ENCODE data around the gene NME8.
A peak's percentile ranks its signal among the peaks of the same experiment; 100 is the strongest.

NME8 gene

DNA sequence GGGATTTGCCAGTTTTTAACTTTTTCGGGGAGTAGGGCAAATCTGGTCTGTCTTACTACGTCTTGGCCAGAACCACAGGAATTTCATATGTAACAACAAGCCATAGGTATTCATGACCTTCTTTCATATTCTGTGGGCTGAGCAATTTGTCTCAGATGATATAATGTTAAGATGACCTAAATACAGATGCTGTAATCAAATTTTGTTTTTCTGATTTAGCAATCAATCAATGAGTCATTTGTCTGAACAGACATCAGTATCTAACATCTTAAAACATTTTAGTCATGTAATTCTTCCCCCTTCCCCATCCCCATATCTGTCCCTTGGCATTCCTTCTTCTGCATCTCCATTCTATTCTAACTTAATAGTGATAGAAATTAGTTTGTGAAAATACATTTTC, 24.8 kb upstream of the NME8 start:
- no peaks in the 10 kb centered on the region for H3K4me1 ChIP-seq (ENCODE audit: control insufficient read depth, insufficient read depth, low read length)
- peaks cover 0 to 4% of the 10 kb centered on the region in 2 donors for H3K27me3 ChIP-seq (ENCODE audit: control insufficient read depth in 1 of 2, insufficient read depth in 2 of 2, low read length in 2 of 2)
- no peaks in the 10 kb centered on the region for H3K36me3 ChIP-seq (ENCODE audit: control insufficient read depth in 2 of 2, insufficient read depth in 2 of 2, low read length in 2 of 2)
- peaks cover 4 to 5% of the 10 kb centered on the region in 2 donors for H3K9me3 ChIP-seq (ENCODE audit: control insufficient read depth in 2 of 2, low read length in 2 of 2)
- no peak overlapping the region for H3K9ac ChIP-seq (ENCODE audit: low read length in 2 of 2)
- H3K4me3 ChIP-seq (ENCODE audit: low read length in 2 of 2), result no peak overlapping the region
- H3K27ac ChIP-seq (ENCODE audit: low read length), result no peak overlapping the region

DNA sequence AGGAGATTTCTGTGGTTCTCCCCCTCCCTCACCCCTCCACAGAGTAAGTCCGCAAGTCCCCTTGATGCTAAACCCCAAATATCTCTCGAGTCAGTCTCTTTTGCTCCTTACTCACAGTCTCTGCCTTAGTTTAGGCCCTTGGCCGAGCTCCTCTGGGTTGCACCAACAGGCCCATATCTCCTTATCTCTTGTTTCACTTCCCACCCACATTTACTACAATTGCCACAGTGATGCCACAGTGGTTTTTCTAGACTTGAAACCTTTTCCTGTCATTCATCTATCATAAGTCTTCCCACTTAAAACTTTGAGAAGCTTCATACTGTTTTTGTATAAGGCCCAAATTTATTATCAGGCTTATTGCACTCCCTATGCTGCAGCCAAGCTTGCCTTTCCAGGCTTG, 23.4 kb upstream of the NME8 start:
- Histone ChIP-seq H3K9ac (ENCODE audit: low read length in 2 of 2) (no peak overlapping the region), H3K36me3 (ENCODE audit: control insufficient read depth in 2 of 2, insufficient read depth in 2 of 2, low read length in 2 of 2) (no peaks in the 10 kb centered on the region), H3K4me3 (ENCODE audit: low read length in 2 of 2) (no peak overlapping the region), H3K9me3 (ENCODE audit: control insufficient read depth in 2 of 2, low read length in 2 of 2) (peaks cover 4 to 5% of the 10 kb centered on the region in 2 donors), H3K4me1 (ENCODE audit: control insufficient read depth, insufficient read depth, low read length) (no peaks in the 10 kb centered on the region), H3K27ac (ENCODE audit: low read length) (no peak overlapping the region), H3K27me3 (ENCODE audit: control insufficient read depth in 1 of 2, insufficient read depth in 2 of 2, low read length in 2 of 2) (peaks cover 0 to 4% of the 10 kb centered on the region in 2 donors)

DNA sequence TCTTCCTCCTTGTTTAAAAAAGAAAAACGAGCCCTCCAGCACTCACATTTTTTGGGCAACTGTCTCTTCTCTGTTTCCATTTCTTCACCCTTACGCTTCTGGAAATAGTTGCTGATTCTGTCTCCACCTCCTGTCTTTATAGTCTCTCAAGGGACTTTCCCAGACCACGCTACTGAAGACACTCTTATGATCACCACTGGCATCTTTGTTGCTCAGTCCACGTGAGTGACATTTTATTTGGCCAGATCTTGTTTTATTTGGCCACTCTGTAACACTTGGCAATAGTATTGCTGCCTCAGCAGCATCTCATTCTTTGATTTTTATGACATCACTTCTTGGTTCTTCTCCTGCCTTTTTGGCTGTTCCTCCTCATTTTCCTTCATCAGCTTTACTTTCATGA, 21.6 kb upstream of the NME8 start:
- no peak overlapping the region for H3K9ac ChIP-seq (ENCODE audit: low read length in 2 of 2)

DNA sequence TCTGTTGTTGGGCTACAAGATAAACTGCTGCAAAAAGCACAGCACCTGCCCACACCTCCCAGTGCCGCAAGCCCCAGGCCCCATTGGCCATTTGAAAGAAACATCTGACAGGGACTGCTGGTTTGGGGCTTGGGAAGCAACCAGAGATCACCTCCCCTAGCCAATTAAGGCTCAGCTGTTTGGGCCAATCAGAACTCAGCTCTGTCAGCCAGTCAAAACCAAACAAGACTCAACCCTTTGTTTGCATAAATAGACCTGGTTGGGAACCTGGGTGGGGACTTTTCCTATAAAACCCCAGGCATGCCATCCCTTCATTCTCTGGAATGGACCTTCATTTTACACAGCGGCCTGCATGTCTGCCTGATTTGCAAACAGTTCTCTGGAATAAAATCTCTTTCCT, 17.2 kb upstream of the NME8 start:
- Histone ChIP-seq H3K4me3 (ENCODE audit: low read length in 2 of 2) (no peak overlapping the region), H3K9ac (ENCODE audit: low read length in 2 of 2) (no peak overlapping the region), H3K4me1 (ENCODE audit: control insufficient read depth, insufficient read depth, low read length) (peaks cover 4% of the 10 kb centered on the region), H3K9me3 (ENCODE audit: control insufficient read depth in 2 of 2, low read length in 2 of 2) (no peaks in the 10 kb centered on the region), H3K27ac (ENCODE audit: low read length) (no peak overlapping the region), H3K27me3 (ENCODE audit: control insufficient read depth in 1 of 2, insufficient read depth in 2 of 2, low read length in 2 of 2) (peaks cover 0 to 4% of the 10 kb centered on the region in 2 donors), H3K36me3 (ENCODE audit: control insufficient read depth in 2 of 2, insufficient read depth in 2 of 2, low read length in 2 of 2) (no peaks in the 10 kb centered on the region)

More for the DNA sequence above, 21.6 kb upstream of the NME8 start:
- Histone ChIP-seq H3K27ac (ENCODE audit: low read length) (no peak overlapping the region), H3K9me3 (ENCODE audit: control insufficient read depth in 2 of 2, low read length in 2 of 2) (no peaks in the 10 kb centered on the region), H3K36me3 (ENCODE audit: control insufficient read depth in 2 of 2, insufficient read depth in 2 of 2, low read length in 2 of 2) (no peaks in the 10 kb centered on the region), H3K27me3 (ENCODE audit: control insufficient read depth in 1 of 2, insufficient read depth in 2 of 2, low read length in 2 of 2) (peaks cover 0 to 4% of the 10 kb centered on the region in 2 donors), H3K4me1 (ENCODE audit: control insufficient read depth, insufficient read depth, low read length) (no peaks in the 10 kb centered on the region), H3K4me3 (ENCODE audit: low read length in 2 of 2) (no peak overlapping the region)

DNA sequence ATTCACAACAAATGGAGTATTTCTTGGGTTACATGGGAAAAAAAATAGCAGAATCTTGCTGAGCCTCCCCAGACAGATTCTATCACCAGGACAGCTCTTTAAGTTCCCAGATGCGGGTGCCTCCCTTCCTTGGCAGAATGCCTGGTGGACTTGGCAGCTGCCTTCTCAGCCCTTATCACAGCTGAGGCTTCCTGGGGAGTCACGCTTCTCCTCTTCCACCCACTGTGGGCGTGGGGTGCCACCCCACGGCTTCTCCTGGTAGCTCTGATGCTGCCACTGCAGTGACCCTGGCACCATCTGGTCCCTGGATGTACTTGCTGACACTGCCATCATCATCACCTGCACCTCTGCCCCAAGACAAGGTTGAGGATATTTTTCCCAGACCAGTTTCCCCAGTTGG, 16.2 kb upstream of the NME8 start:
- peaks cover 0 to 4% of the 10 kb centered on the region in 2 donors for H3K27me3 ChIP-seq (ENCODE audit: control insufficient read depth in 1 of 2, insufficient read depth in 2 of 2, low read length in 2 of 2)
- peaks cover 4% of the 10 kb centered on the region for H3K4me1 ChIP-seq (ENCODE audit: control insufficient read depth, insufficient read depth, low read length)
- no peaks in the 10 kb centered on the region for H3K36me3 ChIP-seq (ENCODE audit: control insufficient read depth in 2 of 2, insufficient read depth in 2 of 2, low read length in 2 of 2)
- H3K27ac ChIP-seq (ENCODE audit: low read length), result no peak overlapping the region
- H3K4me3 ChIP-seq (ENCODE audit: low read length in 2 of 2), result no peak overlapping the region
- no peaks in the 10 kb centered on the region for H3K9me3 ChIP-seq (ENCODE audit: control insufficient read depth in 2 of 2, low read length in 2 of 2)
- no peak overlapping the region for H3K9ac ChIP-seq (ENCODE audit: low read length in 2 of 2)

DNA sequence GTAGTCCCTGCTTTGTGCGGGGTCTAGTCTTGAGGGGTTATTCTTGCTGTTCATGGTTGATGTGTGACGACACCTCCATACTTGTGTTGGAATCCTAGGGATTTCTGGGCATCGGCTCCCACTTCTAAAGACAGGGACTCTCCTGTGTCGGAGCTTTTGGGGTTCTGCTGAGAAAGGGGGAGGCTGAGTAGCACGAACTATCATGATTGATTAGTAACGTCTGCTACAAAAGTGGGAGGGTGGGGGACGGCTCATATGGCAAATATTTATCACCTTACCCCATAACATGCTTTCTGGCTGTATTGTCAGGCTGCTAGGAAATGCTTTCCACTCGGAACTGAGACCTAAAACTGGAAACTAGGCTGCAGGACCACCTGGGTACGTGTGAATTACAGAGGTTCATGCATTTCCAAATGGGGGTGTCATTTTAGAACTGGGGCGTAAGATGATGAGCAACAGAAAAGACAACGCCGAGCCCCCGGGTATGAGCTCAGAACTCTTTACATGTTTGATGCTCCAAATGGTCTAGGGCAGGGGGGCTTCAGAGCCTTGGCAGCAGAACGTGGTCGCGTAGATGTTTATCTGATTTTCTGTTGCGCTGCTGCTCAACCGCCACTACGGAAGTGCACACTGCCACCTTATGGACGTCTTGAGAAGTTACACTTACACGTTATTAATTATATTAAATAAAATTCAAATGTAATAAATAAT, 15.1 kb upstream of the NME8 start:
- H3K36me3 ChIP-seq (ENCODE audit: control insufficient read depth in 2 of 2, insufficient read depth in 2 of 2, low read length in 2 of 2), result no peaks in the 10 kb centered on the region
- no peak overlapping the region for H3K27ac ChIP-seq (ENCODE audit: low read length)
- H3K4me3 ChIP-seq (ENCODE audit: low read length in 2 of 2), result peak overlapping the region; percentile 61 to 66
- H3K4me1 ChIP-seq (ENCODE audit: control insufficient read depth, insufficient read depth, low read length), result peaks cover 4% of the 10 kb centered on the region
- no peak overlapping the region for H3K9ac ChIP-seq (ENCODE audit: low read length in 2 of 2)
- no peaks in the 10 kb centered on the region for H3K27me3 ChIP-seq (ENCODE audit: control insufficient read depth in 1 of 2, insufficient read depth in 2 of 2, low read length in 2 of 2)
- H3K9me3 ChIP-seq (ENCODE audit: control insufficient read depth in 2 of 2, low read length in 2 of 2), result no peaks in the 10 kb centered on the region

DNA sequence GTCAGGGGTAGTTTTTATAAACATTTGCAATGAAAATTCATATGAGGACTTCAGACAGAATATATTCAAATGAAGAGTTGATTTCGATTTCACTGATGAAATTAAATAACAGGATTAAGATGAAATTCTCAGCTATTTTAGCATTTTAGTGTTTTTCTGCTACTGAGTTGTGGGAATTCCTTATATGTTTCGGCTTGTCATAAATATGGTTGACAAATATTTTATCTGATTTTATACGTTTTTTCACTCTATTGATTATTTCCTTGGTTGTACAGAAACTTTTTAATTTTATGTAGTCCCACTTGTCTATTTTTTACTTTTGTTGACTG, 14.6 kb upstream of the NME8 start:
- Histone ChIP-seq H3K9me3 (ENCODE audit: control insufficient read depth in 2 of 2, low read length in 2 of 2) (no peaks in the 10 kb centered on the region), H3K36me3 (ENCODE audit: control insufficient read depth in 2 of 2, insufficient read depth in 2 of 2, low read length in 2 of 2) (no peaks in the 10 kb centered on the region), H3K4me1 (ENCODE audit: control insufficient read depth, insufficient read depth, low read length) (peaks cover 4% of the 10 kb centered on the region), H3K27ac (ENCODE audit: low read length) (no peak overlapping the region), H3K9ac (ENCODE audit: low read length in 2 of 2) (no peak overlapping the region), H3K27me3 (ENCODE audit: control insufficient read depth in 1 of 2, insufficient read depth in 2 of 2, low read length in 2 of 2) (no peaks in the 10 kb centered on the region), H3K4me3 (ENCODE audit: low read length in 2 of 2) (no peak overlapping the region)

DNA sequence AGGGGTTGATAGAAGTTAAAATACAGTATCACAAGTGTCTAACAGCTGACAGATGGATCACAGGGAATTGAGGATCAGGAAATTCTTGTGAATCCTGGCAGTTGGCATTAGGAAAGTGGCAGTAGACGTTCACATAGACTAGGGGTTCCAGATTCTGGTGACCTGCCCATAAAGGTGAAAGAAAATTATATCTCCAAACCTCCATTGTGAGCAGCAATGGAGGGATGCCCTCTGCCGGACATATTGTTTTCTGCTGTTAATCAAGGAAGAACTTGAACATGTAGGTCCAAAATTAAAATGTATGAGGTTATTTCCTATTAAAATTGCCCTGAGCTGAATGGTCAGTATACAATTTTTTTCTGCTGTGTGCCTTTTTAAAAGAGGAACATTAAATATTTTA, 5.1 kb downstream of the NME8 start:
- Histone ChIP-seq H3K4me1 (ENCODE audit: control insufficient read depth, insufficient read depth, low read length) (no peaks in the 10 kb centered on the region), H3K36me3 (ENCODE audit: control insufficient read depth in 2 of 2, insufficient read depth in 2 of 2, low read length in 2 of 2) (no peaks in the 10 kb centered on the region), H3K27me3 (ENCODE audit: control insufficient read depth in 1 of 2, insufficient read depth in 2 of 2, low read length in 2 of 2) (no peaks in the 10 kb centered on the region), H3K27ac (ENCODE audit: low read length) (no peak overlapping the region), H3K4me3 (ENCODE audit: low read length in 2 of 2) (no peak overlapping the region), H3K9ac (ENCODE audit: low read length in 2 of 2) (no peak overlapping the region), H3K9me3 (ENCODE audit: control insufficient read depth in 2 of 2, low read length in 2 of 2) (no peaks in the 10 kb centered on the region)

DNA sequence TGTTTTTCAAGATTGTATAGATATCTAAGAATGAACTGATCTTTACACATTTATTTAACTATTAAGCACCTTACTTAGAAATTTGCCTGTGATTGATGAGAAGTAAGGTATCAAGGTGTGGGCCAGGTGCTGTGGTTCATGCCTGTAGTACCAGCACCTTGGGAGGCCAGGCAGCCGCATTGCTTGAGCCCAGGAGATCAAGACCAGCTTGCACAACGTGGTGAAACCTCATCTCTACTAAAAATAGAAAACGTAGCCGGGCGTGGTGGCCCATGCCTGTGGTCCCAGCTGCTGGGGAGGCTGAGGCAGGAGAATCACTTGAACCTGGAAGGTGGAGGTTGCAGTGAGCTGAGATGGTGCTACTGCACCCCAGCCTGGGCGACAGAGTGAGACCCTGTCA, 33.7 kb downstream of the NME8 start:
- Histone ChIP-seq H3K36me3 (ENCODE audit: control insufficient read depth in 2 of 2, insufficient read depth in 2 of 2, low read length in 2 of 2) (no peaks in the 10 kb centered on the region), H3K27me3 (ENCODE audit: control insufficient read depth in 1 of 2, insufficient read depth in 2 of 2, low read length in 2 of 2) (no peaks in the 10 kb centered on the region), H3K27ac (ENCODE audit: low read length) (no peak overlapping the region), H3K9ac (ENCODE audit: low read length in 2 of 2) (no peak overlapping the region), H3K4me1 (ENCODE audit: control insufficient read depth, insufficient read depth, low read length) (no peaks in the 10 kb centered on the region), H3K4me3 (ENCODE audit: low read length in 2 of 2) (no peak overlapping the region), H3K9me3 (ENCODE audit: control insufficient read depth in 2 of 2, low read length in 2 of 2) (no peaks in the 10 kb centered on the region)

DNA sequence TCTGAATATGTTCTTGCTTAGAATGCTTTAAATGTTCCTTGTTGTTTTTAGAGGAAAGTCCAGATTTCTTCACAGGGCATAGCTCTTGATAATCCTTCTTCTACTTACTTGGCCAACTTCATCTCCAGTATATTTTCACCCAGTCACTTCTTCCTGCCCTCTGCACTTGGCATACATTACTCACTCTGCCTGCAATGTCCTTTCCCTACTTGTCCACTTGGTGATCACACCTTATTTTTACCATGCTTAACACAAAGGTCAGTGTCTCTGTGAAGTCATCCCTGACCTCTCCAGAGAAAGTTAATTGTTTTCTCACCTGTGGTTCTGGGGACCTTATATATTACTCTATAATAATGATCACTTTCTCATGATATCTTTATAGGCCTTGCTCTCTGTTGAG, 45.0 kb downstream of the NME8 start:
- Histone ChIP-seq H3K4me1 (ENCODE audit: control insufficient read depth, insufficient read depth, low read length) (no peaks in the 10 kb centered on the region), H3K27me3 (ENCODE audit: control insufficient read depth in 1 of 2, insufficient read depth in 2 of 2, low read length in 2 of 2) (no peaks in the 10 kb centered on the region), H3K9ac (ENCODE audit: low read length in 2 of 2) (no peak overlapping the region), H3K27ac (ENCODE audit: low read length) (no peak overlapping the region), H3K4me3 (ENCODE audit: low read length in 2 of 2) (no peak overlapping the region), H3K36me3 (ENCODE audit: control insufficient read depth in 2 of 2, insufficient read depth in 2 of 2, low read length in 2 of 2) (no peaks in the 10 kb centered on the region), H3K9me3 (ENCODE audit: control insufficient read depth in 2 of 2, low read length in 2 of 2) (no peaks in the 10 kb centered on the region)

DNA sequence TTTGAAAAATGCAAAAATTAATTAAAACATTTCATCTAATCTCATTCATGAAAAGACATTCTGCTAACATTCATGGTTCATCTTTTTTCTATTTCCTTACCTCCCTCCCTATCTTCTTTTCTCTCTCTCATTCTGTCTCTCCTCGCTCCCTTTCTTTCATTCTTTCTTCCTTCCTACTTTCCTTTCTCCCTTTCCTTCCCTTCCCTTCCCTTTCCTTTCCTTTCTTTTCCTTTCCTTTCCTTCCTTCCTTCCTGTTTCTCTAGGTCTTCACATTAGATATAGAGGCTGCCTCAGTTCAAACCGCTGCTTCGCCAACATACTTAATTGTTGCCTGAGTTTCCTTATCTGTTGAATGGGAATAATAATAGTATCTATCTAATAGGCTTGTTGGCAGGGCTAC, 46.3 kb downstream of the NME8 start:
- Histone ChIP-seq H3K9ac (ENCODE audit: low read length in 2 of 2) (no peak overlapping the region), H3K36me3 (ENCODE audit: control insufficient read depth in 2 of 2, insufficient read depth in 2 of 2, low read length in 2 of 2) (no peaks in the 10 kb centered on the region), H3K9me3 (ENCODE audit: control insufficient read depth in 2 of 2, low read length in 2 of 2) (no peaks in the 10 kb centered on the region), H3K27me3 (ENCODE audit: control insufficient read depth in 1 of 2, insufficient read depth in 2 of 2, low read length in 2 of 2) (no peaks in the 10 kb centered on the region), H3K4me1 (ENCODE audit: control insufficient read depth, insufficient read depth, low read length) (no peaks in the 10 kb centered on the region), H3K27ac (ENCODE audit: low read length) (no peak overlapping the region), H3K4me3 (ENCODE audit: low read length in 2 of 2) (no peak overlapping the region)

Measured in stomach smooth muscle (tissue), 2 donors.